ENCODE results near the gene MVB12B.

Gene MVB12B

GRCh38 chr9:126395439-126396212 is 69.0 kb downstream of the MVB12B start:
- Histone ChIP-seq H3K4me3 (ENCODE audit: insufficient read depth, low read depth, low read length) (no peak overlapping the region), H3K36me3 (ENCODE audit: control insufficient read depth, insufficient read depth, low read length) (peaks cover 7% of the 10 kb centered on the region), H3K4me1 (ENCODE audit: control insufficient read depth, insufficient read depth, low read length) (no peaks in the 10 kb centered on the region), H3K9me3 (ENCODE audit: control insufficient read depth, low read length) (no peaks in the 10 kb centered on the region), H3K27me3 (ENCODE audit: control insufficient read depth, insufficient read depth, low read length, poor library complexity, severe bottlenecking) (no peaks in the 10 kb centered on the region), H3K27ac (ENCODE audit: insufficient read depth, low read depth, low read length, poor library complexity, severe bottlenecking) (no peak overlapping the region)
- WGBS, 2 experiments, result 85 to 86% methylated on average over 7 of the region's 7 CpGs

- Histone ChIP-seq H3K27me3 (ENCODE audit: control insufficient read depth, insufficient read depth, low read length, poor library complexity, severe bottlenecking) (no peaks in the 10 kb centered on the region), H3K27ac (ENCODE audit: insufficient read depth, low read depth, low read length, poor library complexity, severe bottlenecking) (no peak overlapping the region), H3K36me3 (ENCODE audit: control insufficient read depth, insufficient read depth, low read length) (peaks cover 7% of the 10 kb centered on the region), H3K4me1 (ENCODE audit: control insufficient read depth, insufficient read depth, low read length) (no peaks in the 10 kb centered on the region), H3K9me3 (ENCODE audit: control insufficient read depth, low read length) (no peaks in the 10 kb centered on the region), H3K4me3 (ENCODE audit: insufficient read depth, low read depth, low read length) (no peak overlapping the region)
- WGBS, 2 experiments, result 94 to 97% methylated on average over 5 of the region's 5 CpGs
Measured at GRCh38 chr9:126397056-126397455, 70.4 kb downstream of the MVB12B start.

- no peak overlapping the region for H3K4me3 ChIP-seq (ENCODE audit: insufficient read depth, low read depth, low read length)
- H3K27me3 ChIP-seq (ENCODE audit: control insufficient read depth, insufficient read depth, low read length, poor library complexity, severe bottlenecking), result no peaks in the 10 kb centered on the region
- H3K27ac ChIP-seq (ENCODE audit: insufficient read depth, low read depth, low read length, poor library complexity, severe bottlenecking), result no peak overlapping the region
- no peaks in the 10 kb centered on the region for H3K4me1 ChIP-seq (ENCODE audit: control insufficient read depth, insufficient read depth, low read length)
- no peaks in the 10 kb centered on the region for H3K9me3 ChIP-seq (ENCODE audit: control insufficient read depth, low read length)
- H3K36me3 ChIP-seq (ENCODE audit: control insufficient read depth, insufficient read depth, low read length), result peaks cover 7% of the 10 kb centered on the region
- whole genome bisulfite sequencing, 2 experiments, result 32 to 34% methylated on average over 24 to 25 of the region's 25 CpGs
Measured at GRCh38 chr9:126398403-126399058, 71.9 kb downstream of the MVB12B start.

GRCh38 chr9:126399251-126399650 is 72.6 kb downstream of the MVB12B start:
- Histone ChIP-seq H3K27ac (ENCODE audit: insufficient read depth, low read depth, low read length, poor library complexity, severe bottlenecking) (no peak overlapping the region), H3K9me3 (ENCODE audit: control insufficient read depth, low read length) (no peaks in the 10 kb centered on the region), H3K27me3 (ENCODE audit: control insufficient read depth, insufficient read depth, low read length, poor library complexity, severe bottlenecking) (no peaks in the 10 kb centered on the region), H3K4me1 (ENCODE audit: control insufficient read depth, insufficient read depth, low read length) (no peaks in the 10 kb centered on the region), H3K36me3 (ENCODE audit: control insufficient read depth, insufficient read depth, low read length) (peaks cover 7% of the 10 kb centered on the region), H3K4me3 (ENCODE audit: insufficient read depth, low read depth, low read length) (no peak overlapping the region)
- 95 to 97% methylated on average over 8 of the region's 8 CpGs for WGBS, 2 experiments

GRCh38 chr9:126399789-126400188 is 73.2 kb downstream of the MVB12B start:
- no peaks in the 10 kb centered on the region for H3K9me3 ChIP-seq (ENCODE audit: control insufficient read depth, low read length)
- H3K4me3 ChIP-seq (ENCODE audit: insufficient read depth, low read depth, low read length), result no peak overlapping the region
- 93 to 95% methylated on average over 10 of the region's 10 CpGs for WGBS, 2 experiments

DNA sequence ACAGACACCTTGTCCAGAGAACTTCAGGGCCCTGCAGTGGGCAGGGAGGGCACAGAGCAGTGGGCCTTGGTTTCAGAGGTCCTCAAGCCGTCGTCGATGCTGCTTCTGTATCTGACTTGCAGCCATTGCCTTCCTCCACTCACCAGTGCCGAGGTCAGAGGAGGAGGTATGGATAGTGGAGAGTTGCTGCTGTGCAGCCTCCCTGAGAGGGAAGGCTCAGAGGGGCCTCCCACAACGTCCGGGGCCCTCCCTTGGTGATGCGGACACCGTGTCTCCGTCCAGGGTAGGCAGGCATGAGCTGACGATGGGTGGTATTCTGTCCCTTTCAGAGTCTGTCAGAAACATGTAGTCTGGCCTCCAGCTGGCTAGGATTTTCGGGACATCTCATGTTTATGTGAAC is 73.9 kb downstream of the MVB12B start:
- Histone ChIP-seq H3K27me3 (ENCODE audit: control insufficient read depth, insufficient read depth, low read length, poor library complexity, severe bottlenecking) (no peaks in the 10 kb centered on the region), H3K4me1 (ENCODE audit: control insufficient read depth, insufficient read depth, low read length) (no peaks in the 10 kb centered on the region), H3K9me3 (ENCODE audit: control insufficient read depth, low read length) (no peaks in the 10 kb centered on the region), H3K36me3 (ENCODE audit: control insufficient read depth, insufficient read depth, low read length) (peaks cover 7% of the 10 kb centered on the region), H3K27ac (ENCODE audit: insufficient read depth, low read depth, low read length, poor library complexity, severe bottlenecking) (no peak overlapping the region), H3K4me3 (ENCODE audit: insufficient read depth, low read depth, low read length) (no peak overlapping the region)
- 93 to 94% methylated on average over 11 of the region's 11 CpGs for WGBS, 2 experiments

More at GRCh38 chr9:126399789-126400188, 73.2 kb downstream of the MVB12B start:
- H3K27ac ChIP-seq (ENCODE audit: insufficient read depth, low read depth, low read length, poor library complexity, severe bottlenecking), result no peak overlapping the region
- H3K36me3 ChIP-seq (ENCODE audit: control insufficient read depth, insufficient read depth, low read length), result peaks cover 7% of the 10 kb centered on the region
- no peaks in the 10 kb centered on the region for H3K4me1 ChIP-seq (ENCODE audit: control insufficient read depth, insufficient read depth, low read length)
- H3K27me3 ChIP-seq (ENCODE audit: control insufficient read depth, insufficient read depth, low read length, poor library complexity, severe bottlenecking), result no peaks in the 10 kb centered on the region

- H3K36me3 ChIP-seq (ENCODE audit: control insufficient read depth, insufficient read depth, low read length), result peaks cover 3% of the 10 kb centered on the region
- H3K27ac ChIP-seq (ENCODE audit: insufficient read depth, low read depth, low read length, poor library complexity, severe bottlenecking), result no peak overlapping the region
- no peak overlapping the region for H3K4me3 ChIP-seq (ENCODE audit: insufficient read depth, low read depth, low read length)
- no peaks in the 10 kb centered on the region for H3K4me1 ChIP-seq (ENCODE audit: control insufficient read depth, insufficient read depth, low read length)
- H3K27me3 ChIP-seq (ENCODE audit: control insufficient read depth, insufficient read depth, low read length, poor library complexity, severe bottlenecking), result no peaks in the 10 kb centered on the region
- no peaks in the 10 kb centered on the region for H3K9me3 ChIP-seq (ENCODE audit: control insufficient read depth, low read length)
- 89 to 91% methylated on average over 6 of the region's 6 CpGs for WGBS, 2 experiments
Measured at GRCh38 chr9:126401107-126401506, 74.5 kb downstream of the MVB12B start.

DNA sequence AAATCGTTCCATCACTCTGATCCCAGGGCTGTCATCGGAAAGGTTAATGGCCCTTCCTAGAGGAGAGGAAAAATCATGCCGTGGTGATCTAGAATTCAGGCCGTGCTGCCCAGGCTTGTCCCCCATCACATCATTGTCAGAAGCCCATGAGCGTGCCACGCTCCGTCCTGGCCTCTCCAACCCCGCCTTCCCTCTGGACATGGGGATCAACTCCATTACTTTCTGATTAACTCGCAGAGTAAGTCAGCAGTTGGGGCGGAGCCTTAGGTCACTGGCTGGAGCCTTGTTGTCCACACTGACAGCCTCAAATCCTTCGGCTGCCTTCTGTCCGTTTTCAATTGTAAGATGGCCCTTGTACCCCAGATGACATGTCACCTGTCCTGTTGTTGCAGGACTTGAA is 75.0 kb downstream of the MVB12B start:
- Histone ChIP-seq H3K9me3 (ENCODE audit: control insufficient read depth, low read length) (no peaks in the 10 kb centered on the region), H3K36me3 (ENCODE audit: control insufficient read depth, insufficient read depth, low read length) (no peaks in the 10 kb centered on the region), H3K27me3 (ENCODE audit: control insufficient read depth, insufficient read depth, low read length, poor library complexity, severe bottlenecking) (no peaks in the 10 kb centered on the region), H3K4me3 (ENCODE audit: insufficient read depth, low read depth, low read length) (no peak overlapping the region), H3K4me1 (ENCODE audit: control insufficient read depth, insufficient read depth, low read length) (no peaks in the 10 kb centered on the region), H3K27ac (ENCODE audit: insufficient read depth, low read depth, low read length, poor library complexity, severe bottlenecking) (no peak overlapping the region)
- 92 to 93% methylated on average over 12 of the region's 12 CpGs for WGBS, 2 experiments

DNA sequence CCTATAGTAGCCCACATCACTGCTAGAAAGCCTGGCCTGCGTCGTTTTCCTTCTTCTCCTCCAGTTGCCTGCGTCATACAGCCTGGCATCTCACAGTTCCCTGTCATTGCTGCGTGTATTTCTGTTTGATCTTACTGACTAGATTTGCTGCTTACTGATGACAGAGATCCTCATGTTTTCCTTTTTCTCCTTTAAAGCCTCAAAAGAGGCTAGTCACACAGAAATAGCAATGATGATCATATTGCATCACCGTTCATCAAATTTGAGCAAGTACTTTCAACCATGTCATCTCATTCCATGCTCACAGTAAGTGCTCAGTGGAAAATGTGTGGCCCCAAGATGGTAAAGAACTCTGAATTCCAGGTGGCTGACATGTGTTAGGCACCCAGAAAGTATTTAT is 76.8 kb downstream of the MVB12B start:
- H3K27me3 ChIP-seq (ENCODE audit: control insufficient read depth, insufficient read depth, low read length, poor library complexity, severe bottlenecking), result no peaks in the 10 kb centered on the region
- no peak overlapping the region for H3K4me3 ChIP-seq (ENCODE audit: insufficient read depth, low read depth, low read length)
- no peak overlapping the region for H3K27ac ChIP-seq (ENCODE audit: insufficient read depth, low read depth, low read length, poor library complexity, severe bottlenecking)
- no peaks in the 10 kb centered on the region for H3K4me1 ChIP-seq (ENCODE audit: control insufficient read depth, insufficient read depth, low read length)
- no peaks in the 10 kb centered on the region for H3K9me3 ChIP-seq (ENCODE audit: control insufficient read depth, low read length)
- WGBS, 2 experiments, result 90 to 93% methylated on average over 5 of the region's 5 CpGs
- H3K36me3 ChIP-seq (ENCODE audit: control insufficient read depth, insufficient read depth, low read length), result no peaks in the 10 kb centered on the region

DNA sequence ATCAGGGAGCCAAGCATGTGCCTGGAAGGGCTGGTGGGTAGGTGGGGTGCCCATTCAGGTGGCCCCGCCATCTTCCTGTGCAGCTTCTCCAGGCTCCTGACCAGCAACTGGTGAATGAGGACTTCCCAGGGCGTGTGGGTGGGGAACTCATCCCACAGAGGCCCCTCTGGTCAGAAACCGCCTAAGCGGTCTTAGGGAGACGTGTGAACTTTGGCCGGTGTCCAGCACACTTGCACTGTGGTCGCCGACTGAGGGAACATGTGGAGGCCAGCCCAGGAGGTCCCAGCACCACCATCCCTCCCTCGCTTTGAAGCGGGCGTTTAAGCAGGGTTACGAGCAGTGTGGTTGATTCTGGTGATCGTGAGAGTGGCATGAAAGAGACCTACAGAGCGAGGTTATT is 77.8 kb downstream of the MVB12B start:
- H3K36me3 ChIP-seq (ENCODE audit: control insufficient read depth, insufficient read depth, low read length), result no peaks in the 10 kb centered on the region
- no peak overlapping the region for H3K4me3 ChIP-seq (ENCODE audit: insufficient read depth, low read depth, low read length)
- H3K27ac ChIP-seq (ENCODE audit: insufficient read depth, low read depth, low read length, poor library complexity, severe bottlenecking), result no peak overlapping the region
- H3K9me3 ChIP-seq (ENCODE audit: control insufficient read depth, low read length), result no peaks in the 10 kb centered on the region
- no peaks in the 10 kb centered on the region for H3K27me3 ChIP-seq (ENCODE audit: control insufficient read depth, insufficient read depth, low read length, poor library complexity, severe bottlenecking)
- H3K4me1 ChIP-seq (ENCODE audit: control insufficient read depth, insufficient read depth, low read length), result no peaks in the 10 kb centered on the region
- whole genome bisulfite sequencing, 2 experiments, result 91 to 93% methylated on average over 14 of the region's 14 CpGs
